H1 (cell line): ENCODE results near the gene ATP5F1E. TPM values are rescaled to one million over a fixed set of nuclear protein-coding genes. Genes with fewer than 3 reads are reported as not detected.

Experiments
- ATF3 ChIP-seq: IDR thresholded peaks from 2 replicates; pipeline ENCODE4 v1.6.1; 2011; ENCODE audit warnings: low read depth, mild to moderate bottlenecking, low read length; ENCODE audit not compliant: insufficient read depth
- PHF8 ChIP-seq: fragments of 200-600 bp; sonication (generic); conservative IDR thresholded peaks from 2 replicates; pipeline ENCODE4 v1.7.1; 2012; ENCODE audit warnings: low read depth, mild to moderate bottlenecking, inconsistent platforms, low read length, moderate library complexity
- SUZ12 ChIP-seq: fragments of 200-600 bp; sonication (generic); IDR thresholded peaks from 2 replicates; pipeline ENCODE4 v1.6.1; 2012; ENCODE audit warnings: mild to moderate bottlenecking, inconsistent platforms, low read length, moderate library complexity, mixed read lengths
- ZNF274 ChIP-seq: IDR thresholded peaks from 2 replicates; pipeline ENCODE4 v1.7.0; 2012; ENCODE audit warnings: low read length, borderline replicate concordance; ENCODE audit errors: extremely low read depth
- polyA plus RNA-seq, 7 experiments: library from polyadenylated mRNA; depleted of rRNA in 3 of 7; stranded (reverse) in 5 of 7; unstranded in 2 of 7; fragments of >200 nt in 5 of 7; fragments of 200-250 nt in 2 of 7; gene quantifications; 1 replicate in 5 of 7; 2 replicates in 1 of 7; 4 replicates in 1 of 7; pipeline versions ENCODE4 v1.2.1 to v1.2.3, GENCODE V29; 2011 to 2013; ENCODE audit warnings: missing spikeins in 2 of 7, mixed read lengths in 2 of 7
- total RNA-seq: library from RNA; stranded (reverse); fragmentation: NEBNext Ultra II Directional; extraction: Animal tissue kit (Norgen Biotek cat#: 25700); gene quantifications from 2 replicates; pipeline ENCODE4 v1.2.1, GENCODE V29; 2021

Gene ATP5F1E
- total and polyA plus RNA-seq, 2 of the 8 experiments (the other 6 are each of a cell fraction or from before 2014, with no cell fraction given): 15.7 to 47.8 TPM

- TF ChIP-seq PHF8 (no peak), ATF3 (no peak), SUZ12 (no peak), ZNF274 (no peak)
Measured at GRCh38 chr20:59051666-59052185, 19.6 kb upstream of the ATP5F1E start (continued).
